NCI-H345 treated with DMSO at 0.1 percent for 48 hours (cell line): Measurements from ENCODE around the gene PKNOX1.
"Not testable (repeated sequence)": the region's sequence is repeated elsewhere in the genome, so short reads cannot be mapped to it uniquely, and the experiment has no call there.

ENCODE experiments used
- DNase-seq: peaks from one replicate; lab custom pipeline; 2025; ENCODE audit not compliant: unreplicated experiment; lab: John Stamatoyannopoulos, UW

The PKNOX1 gene

GRCh38 chr21:42983103-42983502, 8.7 kb downstream of the PKNOX1 start:
- DNase-seq, result no peak

GRCh38 chr21:42983869-42984268, 9.5 kb downstream of the PKNOX1 start:
- DNase-seq, result no peak

- DNase-seq, result no peak
Measured at GRCh38 chr21:42986125-42986783, 11.9 kb downstream of the PKNOX1 start.

- peak; percentile 25 for DNase-seq
Measured at GRCh38 chr21:42988236-42988965, 14.0 kb downstream of the PKNOX1 start.

- DNase-seq, result not testable (repeated sequence)
Measured at GRCh38 chr21:42989370-42989769, 15.0 kb downstream of the PKNOX1 start.

GRCh38 chr21:42989816-42990650, 15.7 kb downstream of the PKNOX1 start:
- no peak for DNase-seq

GRCh38 chr21:42991992-42992740, 17.8 kb downstream of the PKNOX1 start:
- no peak for DNase-seq

GRCh38 chr21:42993051-42993712, 18.8 kb downstream of the PKNOX1 start:
- DNase-seq, result no peak

- DNase-seq, result no peak
Measured at GRCh38 chr21:42997053-42997452, 22.7 kb downstream of the PKNOX1 start.

GRCh38 chr21:42997983-42998382, 23.6 kb downstream of the PKNOX1 start:
- not testable (repeated sequence) for DNase-seq

GRCh38 chr21:42999152-42999551, 24.8 kb downstream of the PKNOX1 start:
- not testable (repeated sequence) for DNase-seq

GRCh38 chr21:43000041-43000440, 25.7 kb downstream of the PKNOX1 start:
- not testable (repeated sequence) for DNase-seq

GRCh38 chr21:43001316-43001715, 27.0 kb downstream of the PKNOX1 start:
- DNase-seq, result no peak

- no peak for DNase-seq
Measured at GRCh38 chr21:43004926-43005325, 30.6 kb downstream of the PKNOX1 start.

GRCh38 chr21:43005635-43006034, 31.3 kb downstream of the PKNOX1 start:
- DNase-seq, result no peak

- DNase-seq, result not testable (repeated sequence)
Measured at GRCh38 chr21:43006051-43006873, 31.9 kb downstream of the PKNOX1 start.

GRCh38 chr21:43006874-43007208, 32.5 kb downstream of the PKNOX1 start:
- DNase-seq, result no peak

GRCh38 chr21:43012596-43012995, 38.2 kb downstream of the PKNOX1 start:
- no peak for DNase-seq

- DNase-seq, result no peak
Measured at GRCh38 chr21:43015906-43016540, 41.7 kb downstream of the PKNOX1 start.
